Fibroblast of lung (primary cell): Measurements from ENCODE around the gene CLUH. TPM values are rescaled to one million over a fixed set of nuclear protein-coding genes. Genes with fewer than 3 reads are reported as not detected.

Source experiments
- DNase-seq, 2 donors: peaks; one replicate each; pipeline versions ENCODE4 v3.0.0 to v3.0.0-alpha.2; 2010; ENCODE audit warnings: low read depth in 2 of 2
- H2AFZ ChIP-seq: 2 replicates; pipeline ENCODE4 v1.5.1; 2012; ENCODE audit warnings: low read length, control low read depth, inconsistent platforms
- H3K27ac ChIP-seq: 2 replicates; pipeline ENCODE4 v1.5.1; 2011; ENCODE audit warnings: low read length, control low read depth; ENCODE audit not compliant: insufficient read depth
- H3K27me3 ChIP-seq: 2 replicates; pipeline ENCODE4 v1.5.1; 2011; ENCODE audit warnings: mild to moderate bottlenecking, low read length; ENCODE audit not compliant: control insufficient read depth, insufficient read depth
- H3K36me3 ChIP-seq: 2 replicates; pipeline ENCODE4 v1.5.1; 2011; ENCODE audit warnings: low read length; ENCODE audit not compliant: control insufficient read depth, insufficient read depth
- H3K4me1 ChIP-seq: 2 replicates; pipeline ENCODE4 v1.5.1; 2011; ENCODE audit warnings: low read length; ENCODE audit not compliant: control insufficient read depth, insufficient read depth; ENCODE audit errors: extremely low read depth
- H3K4me2 ChIP-seq: 2 replicates; pipeline ENCODE4 v1.5.1; 2011; ENCODE audit warnings: low read length, control low read depth; ENCODE audit not compliant: insufficient read depth; ENCODE audit errors: extremely low read depth
- H3K4me3 ChIP-seq, 4 experiments: fragments of 200-600 bp in 1 of 4; sonication (generic) in 1 of 4; replicated peaks in 1 of 4; 2 replicates each; pipeline ENCODE4 v1.5.1; 2011 to 2016; ENCODE audit warnings: low read length in 4 of 4, low read depth in 3 of 4, mild to moderate bottlenecking in 3 of 4, control low read depth in 2 of 4, inconsistent platforms in 1 of 4, mixed read lengths in 1 of 4; ENCODE audit not compliant: insufficient read depth in 1 of 4; ENCODE audit errors: control extremely low read depth in 1 of 4
- H3K79me2 ChIP-seq: 2 replicates; pipeline ENCODE4 v1.5.1; 2012; ENCODE audit warnings: mild to moderate bottlenecking, low read length, inconsistent platforms; ENCODE audit not compliant: control insufficient read depth, insufficient read depth
- H3K9ac ChIP-seq: 2 replicates; pipeline ENCODE4 v1.5.1; 2011; ENCODE audit warnings: mild to moderate bottlenecking, low read length, control low read depth; ENCODE audit not compliant: insufficient read depth
- H3K9me3 ChIP-seq: 2 replicates; pipeline ENCODE4 v1.5.1; 2012; ENCODE audit warnings: low read depth, low read length; ENCODE audit not compliant: control insufficient read depth, insufficient read depth
- H4K20me1 ChIP-seq: 2 replicates; pipeline ENCODE4 v1.5.1; 2011; ENCODE audit warnings: low read length; ENCODE audit not compliant: control insufficient read depth, insufficient read depth; ENCODE audit errors: extremely low read depth
- EZH2 ChIP-seq: IDR thresholded peaks from 2 replicates; pipeline ENCODE4 v1.5.1; 2012; ENCODE audit warnings: low read length, control low read depth, mild to moderate bottlenecking; ENCODE audit errors: missing control alignments
- polyA plus RNA-seq, 2 donors: library from polyadenylated mRNA; depleted of rRNA in 1 of 2; stranded (reverse) in 1 of 2; unstranded in 1 of 2; fragments of >200 nt; gene quantifications; 2 replicates each; pipeline ENCODE4 v1.2.1, GENCODE V29; 2011 to 2012; ENCODE audit warnings: missing spikeins in 1 of 2
- total RNA-seq: library from RNA; depleted of rRNA; stranded (reverse); fragments of >200 nt; gene quantifications from 2 replicates; pipeline ENCODE4 v1.2.1, GENCODE V29; 2014
- TF ChIP-seq, protein P1 (sequence below), 2 donors: IDR thresholded peaks in 1 of 2; conservative IDR thresholded peaks in 1 of 2; 1 replicate in 1 of 2; 2 replicates in 1 of 2; pipeline ENCODE4 v1.5.1; 2011 to 2012; ENCODE audit warnings: low read length in 2 of 2, control low read depth in 1 of 2, inconsistent platforms in 1 of 2, low read depth in 1 of 2, mild to moderate bottlenecking in 1 of 2

CLUH gene
- total and polyA plus RNA-seq, 2 donors (not counting 1 experiment from before 2014, with no cell fraction given), result 10.5 to 29.4 TPM

DNA sequence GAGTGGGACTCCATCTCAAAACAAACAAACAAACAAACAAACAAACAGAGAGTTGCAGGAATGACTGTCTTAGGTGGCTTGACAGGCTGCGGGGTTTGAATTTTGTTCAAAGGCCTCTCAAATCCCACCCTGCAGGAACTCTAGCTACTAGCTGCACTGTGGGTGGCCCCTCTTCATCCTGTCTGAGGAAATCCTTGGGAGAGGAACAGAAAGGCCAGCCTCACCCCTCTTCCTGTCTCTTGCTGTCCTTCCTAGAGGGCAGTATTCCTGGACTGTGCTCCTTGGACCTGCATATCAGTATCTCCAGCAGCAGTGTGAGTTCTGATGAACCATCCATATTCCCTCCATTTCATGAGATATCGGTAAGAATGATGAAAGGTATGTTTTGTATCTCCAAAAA is 39.9 kb upstream of the CLUH start:
- no peak for DNase-seq
- Histone ChIP-seq H3K79me2 (no peaks in the 10 kb centered on the region), H3K36me3 (no peaks in the 10 kb centered on the region), H3K4me1 (no peaks in the 10 kb centered on the region), H3K4me2 (no peak overlapping the region), H3K4me3 (no peak overlapping the region), H3K27me3 (peaks cover 7% of the 10 kb centered on the region), H4K20me1 (no peaks in the 10 kb centered on the region), H2AFZ (no peak overlapping the region), H3K27ac (no peak overlapping the region), H3K9ac (no peak overlapping the region), H3K9me3 (no peaks in the 10 kb centered on the region)
- TF ChIP-seq, protein P1, sequence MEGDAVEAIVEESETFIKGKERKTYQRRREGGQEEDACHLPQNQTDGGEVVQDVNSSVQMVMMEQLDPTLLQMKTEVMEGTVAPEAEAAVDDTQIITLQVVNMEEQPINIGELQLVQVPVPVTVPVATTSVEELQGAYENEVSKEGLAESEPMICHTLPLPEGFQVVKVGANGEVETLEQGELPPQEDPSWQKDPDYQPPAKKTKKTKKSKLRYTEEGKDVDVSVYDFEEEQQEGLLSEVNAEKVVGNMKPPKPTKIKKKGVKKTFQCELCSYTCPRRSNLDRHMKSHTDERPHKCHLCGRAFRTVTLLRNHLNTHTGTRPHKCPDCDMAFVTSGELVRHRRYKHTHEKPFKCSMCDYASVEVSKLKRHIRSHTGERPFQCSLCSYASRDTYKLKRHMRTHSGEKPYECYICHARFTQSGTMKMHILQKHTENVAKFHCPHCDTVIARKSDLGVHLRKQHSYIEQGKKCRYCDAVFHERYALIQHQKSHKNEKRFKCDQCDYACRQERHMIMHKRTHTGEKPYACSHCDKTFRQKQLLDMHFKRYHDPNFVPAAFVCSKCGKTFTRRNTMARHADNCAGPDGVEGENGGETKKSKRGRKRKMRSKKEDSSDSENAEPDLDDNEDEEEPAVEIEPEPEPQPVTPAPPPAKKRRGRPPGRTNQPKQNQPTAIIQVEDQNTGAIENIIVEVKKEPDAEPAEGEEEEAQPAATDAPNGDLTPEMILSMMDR (conservative IDR thresholded peaks at IDR 0.05 in 1 of 2, IDR thresholded peaks at IDR 0.05 in 1 of 2; ENCODE audit: low read depth in 1 of 2, low read length in 2 of 2), result no peak
- no peak for TF ChIP-seq EZH2

DNA sequence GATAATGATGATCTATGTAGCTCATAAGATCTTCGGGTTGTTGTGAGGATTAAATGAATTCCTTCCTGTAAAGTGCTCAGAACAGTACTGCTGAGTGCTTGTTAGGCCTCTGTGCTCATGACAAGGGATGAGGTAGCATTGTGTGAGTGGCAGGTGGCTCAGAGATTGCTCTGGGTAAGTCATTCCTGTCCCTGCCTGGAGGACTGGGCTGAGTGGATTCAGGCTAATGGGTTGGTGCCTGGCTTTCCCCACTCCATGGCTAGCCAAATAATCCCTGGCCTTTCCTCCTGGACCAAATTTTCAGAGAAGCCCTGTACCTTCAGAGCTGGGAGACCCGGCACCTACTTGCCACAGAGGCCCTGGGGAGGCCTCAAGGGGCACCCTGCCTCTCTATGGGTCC is 39.2 kb upstream of the CLUH start:
- Histone ChIP-seq H3K27ac (no peak overlapping the region), H2AFZ (no peak overlapping the region), H3K27me3 (no peaks in the 10 kb centered on the region), H3K9ac (no peak overlapping the region), H3K4me1 (no peaks in the 10 kb centered on the region), H3K79me2 (no peaks in the 10 kb centered on the region), H3K9me3 (no peaks in the 10 kb centered on the region), H4K20me1 (no peaks in the 10 kb centered on the region), H3K36me3 (no peaks in the 10 kb centered on the region), H3K4me3 (no peak overlapping the region), H3K4me2 (no peak overlapping the region)
- DNase-seq, result no peak
- TF ChIP-seq, protein P1 (conservative IDR thresholded peaks at IDR 0.05 in 1 of 2, IDR thresholded peaks at IDR 0.05 in 1 of 2; ENCODE audit: low read depth in 1 of 2, low read length in 2 of 2), result no peak
- no peak for TF ChIP-seq EZH2

DNA sequence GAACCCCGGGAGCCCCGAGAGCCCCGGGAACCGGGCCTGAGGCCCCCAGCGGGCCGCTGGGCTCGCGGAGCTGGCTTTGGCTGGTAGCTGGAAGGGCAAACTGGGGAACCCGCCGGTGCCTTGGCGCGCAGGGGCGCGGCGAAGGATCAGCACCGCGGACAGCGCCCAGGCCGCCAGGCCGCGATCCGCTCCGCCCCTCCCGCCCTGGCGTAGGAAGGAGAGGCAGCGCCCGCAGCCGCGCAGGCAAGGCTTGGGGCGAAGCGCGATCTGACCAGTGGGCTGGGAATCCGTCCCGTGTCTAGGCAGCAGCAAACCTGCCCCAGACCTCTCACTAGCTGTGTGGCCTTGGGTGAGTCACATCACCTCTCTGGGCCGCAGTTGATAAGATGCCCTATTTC is 38.2 kb upstream of the CLUH start:
- Histone ChIP-seq H3K4me1 (no peaks in the 10 kb centered on the region), H3K27ac (no peak overlapping the region), H4K20me1 (no peaks in the 10 kb centered on the region), H3K4me3 (no peak overlapping the region), H3K36me3 (no peaks in the 10 kb centered on the region), H3K4me2 (peak overlapping the region; percentile 13), H2AFZ (no peak overlapping the region), H3K27me3 (peaks cover 7% of the 10 kb centered on the region), H3K79me2 (no peaks in the 10 kb centered on the region), H3K9me3 (no peaks in the 10 kb centered on the region), H3K9ac (no peak overlapping the region)
- DNase-seq, result peak; percentile 58 to 65
- TF ChIP-seq, protein P1 (conservative IDR thresholded peaks at IDR 0.05 in 1 of 2, IDR thresholded peaks at IDR 0.05 in 1 of 2; ENCODE audit: low read depth in 1 of 2, low read length in 2 of 2), result no peak
- TF ChIP-seq EZH2, result no peak
